ENCODE measurements around the gene SOX8.
A peak's percentile ranks its signal among the peaks of the same experiment; 100 is the strongest.

The SOX8 gene

DNA sequence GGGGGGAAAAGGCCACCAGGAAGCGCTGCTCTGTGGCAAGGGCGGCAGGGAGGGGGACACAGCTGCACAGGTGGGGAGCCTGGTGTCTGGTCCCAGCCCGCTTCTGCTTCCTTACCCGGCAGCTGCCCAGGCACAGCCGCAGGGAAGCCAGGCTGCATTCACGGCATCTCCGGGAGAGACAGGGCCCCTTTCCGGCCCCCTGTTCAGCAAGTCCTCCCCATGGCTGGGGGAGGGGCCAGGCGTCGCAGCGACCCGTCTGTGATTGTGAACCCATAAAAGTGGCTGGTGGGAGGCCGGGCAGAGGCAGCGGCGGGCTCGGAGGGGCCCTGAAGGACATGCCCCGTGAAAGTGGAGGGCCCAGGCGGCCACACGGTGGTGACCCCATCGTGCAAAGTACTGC is 28.7 kb downstream of the SOX8 start:
- DNase-seq: peak in 1 of 2 donors; percentile 45

DNA sequence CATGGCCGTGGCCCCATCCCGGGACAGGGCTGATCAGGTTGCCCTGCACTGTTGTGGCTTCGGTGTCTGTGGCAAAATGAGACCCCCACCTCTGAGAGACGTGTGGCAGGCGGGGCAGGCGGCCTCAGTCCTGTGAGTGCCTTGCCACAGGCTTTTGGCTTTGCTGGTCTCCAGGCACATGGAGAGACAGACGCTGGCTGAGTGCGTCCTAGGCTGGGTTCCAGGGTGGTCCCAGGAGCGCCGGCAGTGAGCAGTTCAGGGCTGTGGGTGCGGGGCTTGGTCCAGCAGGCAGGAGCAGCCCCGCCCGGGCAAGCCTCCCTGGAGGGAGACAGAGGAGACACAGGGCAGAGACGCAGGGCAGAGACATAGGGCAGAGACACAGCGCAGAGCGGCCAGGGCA is 29.2 kb downstream of the SOX8 start:
- no peak for DNase-seq

DNA sequence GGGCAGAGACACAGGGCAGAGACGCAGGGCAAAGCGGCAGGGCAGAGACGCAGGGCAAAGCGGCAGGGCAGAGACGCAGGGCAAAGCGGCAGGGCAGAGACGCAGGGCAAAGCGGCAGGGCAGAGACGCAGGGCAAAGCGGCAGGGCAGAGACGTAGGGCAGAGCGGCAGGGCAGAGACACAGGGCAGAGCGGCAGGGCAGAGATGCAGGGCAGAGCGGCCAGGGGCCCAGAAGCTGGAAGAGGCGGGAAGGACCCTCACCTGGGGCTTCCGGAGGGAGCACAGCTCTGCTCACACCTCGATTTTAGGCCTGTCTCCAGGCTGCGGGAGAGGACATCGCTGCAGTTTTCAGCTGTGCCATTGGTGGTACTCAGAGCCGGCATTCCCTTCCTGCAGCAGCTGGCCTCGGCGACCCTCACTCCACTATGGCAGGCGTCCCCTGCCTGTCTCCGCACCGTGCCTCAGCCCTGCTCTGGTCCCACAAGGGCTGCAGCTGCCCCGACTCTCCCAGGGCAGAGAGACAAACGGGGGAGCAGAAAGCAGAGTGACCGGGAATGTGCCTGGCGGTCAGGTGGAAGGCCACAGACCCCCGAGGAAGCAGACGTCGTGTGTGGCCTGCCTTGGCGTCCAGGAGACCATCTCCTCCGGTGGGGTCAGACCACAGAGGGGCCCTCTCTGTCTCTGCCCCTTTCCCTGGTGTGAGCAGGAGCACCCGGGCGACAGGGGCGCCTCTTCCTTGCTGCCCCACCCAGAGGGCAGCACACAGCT is 29.9 kb downstream of the SOX8 start:
- DNase-seq: no peak

DNA sequence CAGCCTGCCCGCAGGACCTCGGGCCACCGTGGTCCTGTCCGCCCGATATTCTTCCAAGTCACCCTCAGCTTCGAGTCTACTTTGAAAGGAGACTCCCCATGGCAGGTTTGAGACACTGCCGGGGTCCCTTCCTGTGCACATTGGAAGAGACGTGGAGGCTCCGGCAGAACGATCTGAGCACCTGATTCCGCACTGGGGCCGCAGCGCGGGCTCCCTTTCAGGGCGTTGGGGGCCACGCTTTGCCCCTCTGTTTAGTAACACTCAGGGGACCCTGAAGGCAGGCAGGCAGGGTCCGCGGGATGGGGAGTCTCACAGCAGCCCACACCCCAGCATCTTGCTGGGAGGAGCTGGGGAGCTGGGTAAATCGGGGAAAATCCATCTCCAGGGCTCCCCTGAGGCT is 30.6 kb downstream of the SOX8 start:
- no peak for DNase-seq

DNA sequence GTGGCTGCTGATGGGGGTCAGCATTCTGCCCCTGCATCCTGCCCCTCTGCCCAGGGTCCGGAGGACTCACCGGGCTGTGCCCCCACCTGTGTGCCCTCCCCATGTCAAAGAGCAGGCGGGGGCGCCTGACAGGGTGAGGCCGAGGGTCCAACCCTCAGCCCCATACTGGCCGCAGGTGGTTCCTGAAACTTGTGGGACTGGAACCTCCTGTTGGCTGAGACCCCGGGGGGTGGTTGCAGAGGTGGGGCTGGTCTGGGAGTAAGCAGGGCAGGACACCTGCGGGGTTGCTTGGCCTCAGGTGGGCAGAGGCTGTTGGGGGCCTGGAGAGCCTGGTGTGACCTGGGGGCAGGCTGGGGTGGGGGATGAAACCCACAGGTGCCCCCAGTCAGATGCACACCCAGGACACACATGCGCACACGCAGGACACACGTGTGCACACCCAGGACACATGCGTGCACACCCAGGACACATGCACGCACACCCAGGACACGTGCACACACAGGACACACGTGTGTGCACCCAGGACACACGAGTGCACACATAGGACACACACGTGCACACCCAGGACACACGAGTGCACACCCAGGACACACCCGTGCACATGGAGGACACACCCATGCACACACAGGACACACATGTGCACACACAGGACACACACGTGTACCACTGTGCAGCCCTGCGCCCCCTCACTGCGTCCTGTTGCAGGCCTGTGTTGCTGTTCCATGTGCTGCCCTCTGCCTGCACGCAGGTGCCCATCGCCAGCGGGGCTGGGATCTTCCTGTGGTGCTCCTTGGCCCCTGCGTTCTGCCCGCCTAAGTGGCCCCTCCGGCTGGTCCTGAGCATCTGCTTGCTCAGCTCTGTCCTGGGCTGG is 31.4 kb downstream of the SOX8 start:
- no peak for DNase-seq

DNA sequence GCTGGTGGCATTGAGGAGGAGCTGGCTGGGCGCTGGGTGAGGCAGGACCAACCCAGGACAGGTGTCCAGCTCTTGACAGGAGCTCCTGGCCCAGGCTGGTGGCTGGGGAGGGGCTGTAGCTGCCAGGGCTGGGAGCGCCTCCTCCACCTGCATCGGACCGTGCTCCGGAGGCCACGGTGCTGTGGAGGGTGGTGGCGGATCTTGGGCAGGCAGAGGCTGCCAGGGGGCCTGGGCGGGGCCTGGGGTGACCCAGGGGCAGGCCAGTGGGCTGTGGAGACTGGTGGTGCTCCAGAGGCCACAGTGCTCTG is 32.0 kb downstream of the SOX8 start:
- no peak for DNase-seq

DNA sequence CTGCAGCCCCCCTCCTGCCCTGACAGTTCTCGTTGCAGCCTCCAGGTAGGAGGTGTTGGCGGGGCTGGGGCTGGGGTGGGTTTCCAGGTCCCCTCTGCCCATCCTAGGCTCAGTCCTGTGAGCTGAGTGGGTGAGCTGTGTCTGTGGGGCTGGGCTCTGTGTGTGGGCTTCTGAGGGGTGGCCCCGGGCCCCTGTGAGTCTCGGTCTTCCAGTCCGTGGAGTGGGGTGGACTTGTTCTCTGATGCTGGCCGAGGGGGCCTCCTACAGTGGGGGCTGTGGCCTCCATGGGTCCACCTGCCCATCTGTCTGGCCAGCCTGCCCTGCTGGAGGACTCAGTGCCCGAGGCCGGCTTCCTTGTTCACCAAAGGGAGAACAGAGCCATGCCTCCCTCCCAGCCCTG is 32.7 kb downstream of the SOX8 start:
- DNase-seq: no peak

DNA sequence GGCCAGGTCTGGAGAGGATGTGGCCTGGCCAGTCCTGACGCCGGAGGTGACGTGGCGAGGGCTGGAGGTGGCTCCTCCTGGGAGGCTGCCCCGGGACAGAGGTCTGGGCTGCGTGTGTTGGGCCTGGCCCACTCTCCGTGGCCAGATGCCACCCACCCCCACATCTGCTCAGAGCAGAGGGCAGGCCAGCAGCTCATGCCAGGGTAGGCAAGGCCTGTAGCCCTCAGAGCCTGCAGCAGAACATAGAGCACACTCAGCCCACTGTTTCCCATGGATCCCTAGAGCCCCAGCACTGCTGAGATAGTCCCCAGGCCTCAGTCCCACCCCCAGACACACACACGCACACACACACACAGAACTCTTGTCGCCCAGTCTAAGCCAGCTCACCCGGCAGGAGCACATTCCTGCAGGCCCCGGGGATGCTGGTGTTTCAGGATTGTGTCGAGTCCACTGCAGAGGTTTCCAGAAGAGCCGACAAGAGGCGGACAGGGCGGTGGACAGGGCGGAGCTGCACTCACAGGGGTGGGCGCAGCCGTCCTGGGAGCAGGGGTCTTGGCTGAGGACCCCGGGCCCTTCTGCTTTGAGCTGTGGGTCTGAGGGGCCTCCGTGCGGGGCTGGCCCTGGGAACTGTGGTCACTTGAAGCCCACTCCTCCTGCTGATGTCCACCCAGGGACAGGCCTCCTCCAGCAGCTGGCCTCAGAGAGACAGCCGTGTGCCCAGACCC is 33.4 kb downstream of the SOX8 start:
- no peak for DNase-seq

DNA sequence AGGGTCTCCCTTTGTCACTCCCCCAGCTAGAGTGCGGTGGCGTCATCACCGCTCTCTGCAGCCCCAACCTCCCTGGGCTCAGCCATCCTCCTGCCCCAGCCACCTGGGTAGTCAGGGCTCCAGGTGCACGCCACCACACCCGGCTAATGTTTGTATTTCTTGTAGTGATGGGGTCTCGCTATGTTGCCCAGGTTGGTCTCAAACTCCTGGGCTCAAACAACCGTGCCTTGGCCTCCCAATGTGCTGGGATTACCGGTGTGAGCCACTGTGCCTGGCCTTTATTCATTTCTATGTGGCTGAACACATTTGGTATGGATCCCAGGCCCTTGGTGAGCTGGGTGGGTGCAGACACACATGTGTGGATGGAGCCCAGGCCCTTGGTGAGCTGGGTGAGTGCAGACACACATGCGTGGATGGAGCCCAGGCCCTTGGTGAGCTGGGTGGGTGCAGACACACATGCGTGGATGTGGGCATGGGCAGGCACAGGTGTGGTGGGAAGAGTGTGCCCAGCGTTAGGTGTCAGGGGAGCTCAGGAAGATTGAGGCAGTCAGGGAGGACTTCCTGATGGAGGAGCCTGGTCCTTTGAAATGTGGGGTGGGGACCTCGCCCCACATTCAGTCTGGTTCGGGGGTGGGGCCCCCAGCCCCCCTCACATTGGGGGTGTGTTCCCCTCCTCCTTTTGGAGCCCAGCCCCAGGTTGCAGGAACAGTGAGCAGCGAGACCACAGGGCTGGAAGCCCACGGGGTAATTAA is 37.1 kb downstream of the SOX8 start:
- DNase-seq: no peak

DNA sequence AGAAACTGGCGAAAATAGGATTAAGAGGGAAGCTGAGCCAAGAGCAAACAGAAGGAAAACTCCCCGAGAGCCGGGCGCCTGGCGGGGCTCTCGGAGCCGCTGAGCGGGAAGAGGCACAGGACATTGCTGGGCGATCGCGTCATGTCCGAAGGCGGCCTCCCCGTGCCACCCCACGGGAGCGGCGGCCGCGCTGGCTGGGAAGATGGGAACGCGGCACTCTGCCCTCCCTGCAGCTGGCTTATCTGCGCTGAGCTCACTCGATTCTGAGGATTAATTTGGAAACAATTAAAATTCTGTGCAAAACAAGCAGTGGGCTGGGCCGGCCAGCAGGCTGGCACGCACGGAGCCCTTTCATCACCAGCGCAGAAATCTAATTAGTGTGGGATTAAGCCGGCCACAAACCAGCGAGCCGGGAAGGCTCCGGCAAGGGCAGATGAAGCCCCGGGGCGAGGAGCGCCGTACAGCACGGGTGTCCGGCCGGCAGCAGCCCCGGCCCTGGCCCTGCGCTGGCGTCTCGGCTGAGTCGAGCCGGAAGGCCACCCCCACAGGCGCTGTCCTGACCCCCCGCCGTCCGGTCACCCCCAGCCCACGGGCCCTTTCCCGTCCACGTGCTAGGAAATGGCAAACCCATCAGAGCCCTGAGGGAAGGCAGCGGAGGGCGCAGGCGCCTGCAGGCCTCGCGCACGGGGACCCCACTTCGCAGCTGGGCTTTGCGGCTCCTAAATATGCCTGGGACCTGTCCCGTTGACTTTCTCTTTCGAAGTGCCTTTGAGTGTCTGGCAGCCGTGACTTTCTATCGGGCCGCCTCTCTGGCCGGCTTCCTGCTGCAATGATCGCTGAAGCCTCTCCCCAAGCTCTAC is 37.9 kb downstream of the SOX8 start:
- no peak for DNase-seq

DNA sequence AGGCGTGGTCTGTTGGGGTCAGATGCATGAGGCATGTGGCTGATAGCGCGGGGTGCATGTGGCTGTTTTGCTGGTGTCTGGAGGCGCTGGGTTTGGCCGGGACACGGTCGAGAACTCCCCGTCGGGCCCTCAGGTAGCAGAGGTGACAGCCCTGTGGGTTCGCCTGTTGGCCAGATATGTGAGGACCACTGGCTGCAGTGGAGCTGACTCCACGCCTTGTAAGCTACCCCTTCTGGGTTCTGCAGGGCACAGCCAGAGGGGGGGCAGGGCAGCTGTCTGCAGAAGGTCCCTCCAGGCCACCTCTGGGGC is 38.5 kb downstream of the SOX8 start:
- no peak for DNase-seq

DNA sequence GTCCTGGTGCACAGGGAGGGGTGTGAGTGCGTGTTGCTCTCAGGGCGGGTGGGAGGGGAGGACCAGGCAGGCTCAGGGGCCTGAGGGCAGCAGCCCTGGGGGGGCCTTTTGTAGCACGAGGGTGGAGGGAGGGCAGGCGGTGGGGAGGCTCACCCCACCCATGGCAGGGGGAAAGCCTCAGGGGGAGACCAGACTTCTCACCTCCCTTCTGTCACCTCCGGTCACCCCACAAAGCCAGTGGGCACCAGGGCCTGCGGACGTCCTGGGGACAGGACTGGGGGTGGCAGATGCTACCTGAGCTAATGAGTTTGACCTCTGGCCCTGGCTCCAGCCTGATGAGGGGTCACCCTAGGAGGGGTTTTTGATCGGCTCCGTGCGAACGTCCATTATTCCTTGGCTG is 39.0 kb downstream of the SOX8 start:
- DNase-seq: no peak

DNA sequence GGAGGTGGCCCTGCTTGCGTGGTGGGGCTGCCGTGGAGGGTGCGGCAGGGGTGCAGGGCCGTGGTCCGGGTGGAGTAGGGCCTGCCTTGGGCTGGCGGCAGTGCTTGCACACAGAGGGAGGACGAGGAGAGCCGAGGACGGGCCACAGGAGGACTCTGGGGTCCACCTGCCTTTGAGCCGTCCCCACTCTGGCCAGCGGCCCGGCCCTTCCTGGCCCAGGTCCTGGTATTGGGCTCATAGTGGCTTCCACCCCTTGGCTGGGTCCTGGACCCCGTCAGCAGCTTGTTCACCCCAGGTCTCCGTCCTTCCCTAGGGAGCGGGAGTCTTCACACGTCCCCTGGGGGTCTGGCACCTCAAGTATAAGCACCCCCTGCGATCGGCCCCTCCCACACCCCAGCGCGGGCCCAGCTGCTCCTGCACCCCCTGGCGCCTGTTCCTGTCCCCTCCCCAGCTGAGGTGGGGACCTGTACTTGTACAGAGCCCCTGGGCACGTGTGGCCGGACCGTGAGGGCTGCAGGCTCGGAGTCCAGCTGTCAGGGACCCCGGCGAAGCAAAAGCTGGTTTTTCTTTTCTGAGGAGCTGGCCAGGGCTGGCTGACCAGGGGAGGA is 40.1 kb downstream of the SOX8 start:
- no peak for DNase-seq

DNA sequence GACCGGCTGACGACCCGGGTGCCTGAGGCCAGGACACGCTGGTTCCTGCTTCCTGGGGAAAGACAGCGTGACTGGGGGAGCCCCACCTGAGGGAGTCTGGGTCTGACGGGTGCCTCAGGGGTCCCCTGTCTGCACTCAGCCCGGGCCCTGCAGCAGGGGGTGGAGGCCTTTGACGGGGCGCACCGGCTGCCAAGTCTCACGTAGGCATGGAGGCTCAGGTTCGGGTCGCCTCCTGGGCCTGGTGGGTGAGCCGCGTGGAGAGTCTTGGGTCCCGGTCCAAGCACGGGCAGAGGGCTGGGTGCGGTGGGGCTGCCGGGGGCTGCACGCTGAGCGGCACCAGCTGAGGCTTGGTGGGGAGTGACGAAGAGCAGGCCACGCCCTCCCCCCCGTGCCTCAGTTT is 40.9 kb downstream of the SOX8 start:
- DNase-seq: no peak

DNA sequence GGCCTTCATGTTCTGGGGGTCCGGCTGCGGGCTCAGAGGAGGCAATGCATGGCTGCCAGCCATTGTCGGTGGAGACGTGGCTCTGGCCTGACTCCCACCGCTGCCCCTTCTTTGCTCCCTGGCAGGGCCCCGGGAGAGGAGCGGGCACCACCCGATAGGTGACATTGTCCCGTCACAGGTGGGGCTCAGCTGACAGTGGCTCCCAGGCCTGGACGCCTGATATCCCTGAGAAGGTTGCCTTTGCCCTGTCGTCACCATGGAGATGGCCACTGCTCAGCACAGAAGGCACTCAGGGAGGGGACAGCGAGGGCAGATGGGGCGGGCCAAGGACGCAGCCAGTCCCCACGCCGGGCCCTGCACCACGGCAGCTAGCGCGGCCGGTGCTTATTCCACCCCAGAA is 42.6 kb downstream of the SOX8 start:
- DNase-seq: no peak

DNA sequence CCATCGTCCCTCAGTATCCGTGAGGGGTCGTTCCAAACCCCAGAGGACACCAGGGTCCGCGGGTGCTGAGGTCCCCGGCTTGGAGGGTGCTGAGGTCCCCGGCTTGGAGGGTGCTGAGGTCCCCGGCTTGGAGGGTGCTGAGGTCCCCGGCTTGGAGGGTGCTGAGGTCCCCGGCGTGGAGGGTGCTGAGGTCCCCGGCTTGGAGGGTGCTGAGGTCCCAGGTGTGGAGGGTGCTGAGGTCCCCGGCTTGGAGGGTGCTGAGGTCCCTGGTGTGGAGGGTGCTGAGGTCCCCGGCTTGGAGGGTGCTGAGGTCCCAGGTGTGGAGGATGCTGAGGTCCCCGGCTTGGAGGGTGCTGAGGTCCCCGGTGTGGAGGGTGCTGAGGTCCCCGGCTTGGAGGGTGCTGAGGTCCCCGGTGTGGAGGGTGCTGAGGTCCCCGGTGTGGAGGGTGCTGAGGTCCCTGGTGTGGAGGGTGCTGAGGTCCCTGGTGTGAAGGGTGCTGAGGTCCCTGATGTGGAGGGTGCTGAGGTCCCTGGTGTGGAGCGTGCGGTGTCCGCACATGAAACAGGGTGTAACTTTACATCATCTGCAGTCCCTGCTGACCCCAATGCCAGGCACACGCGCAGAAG is 43.7 kb downstream of the SOX8 start:
- peak in 1 of 2 donors; percentile 6 for DNase-seq

DNA sequence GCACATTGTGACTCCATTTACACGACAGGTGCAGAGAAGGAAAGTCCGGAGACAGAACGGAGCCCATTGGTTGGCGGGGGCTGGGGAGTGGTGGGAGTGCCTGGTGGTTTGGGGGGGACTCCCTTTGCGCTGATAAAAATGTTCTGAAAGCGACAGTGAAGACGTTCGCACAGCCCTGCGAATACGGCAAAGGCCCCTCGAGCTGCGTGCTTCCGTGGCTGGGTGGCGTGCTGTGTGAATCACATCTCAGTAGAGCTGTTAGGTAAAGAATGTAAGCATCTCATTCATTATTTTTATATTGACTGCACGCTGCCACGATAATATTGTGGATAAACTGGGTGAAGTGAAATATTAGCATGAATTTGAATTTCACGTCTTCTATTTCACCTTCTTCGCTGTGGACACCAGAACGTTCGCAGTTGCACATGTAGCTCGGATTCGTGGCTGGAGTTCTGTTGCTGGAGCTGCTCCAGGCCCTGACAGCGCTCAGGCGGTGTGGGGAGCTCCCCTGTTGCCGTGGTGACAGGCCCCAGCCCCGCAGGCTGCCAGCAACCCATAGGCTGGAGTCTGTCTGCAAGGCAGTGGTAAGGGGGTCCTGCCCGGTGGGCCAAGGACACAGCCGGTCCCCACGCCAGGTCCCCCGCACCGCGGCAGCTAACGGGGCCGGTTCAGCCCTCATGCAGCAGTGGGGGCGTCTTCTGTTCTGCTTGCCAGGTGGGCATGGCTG is 44.6 kb downstream of the SOX8 start:
- no peak for DNase-seq

DNA sequence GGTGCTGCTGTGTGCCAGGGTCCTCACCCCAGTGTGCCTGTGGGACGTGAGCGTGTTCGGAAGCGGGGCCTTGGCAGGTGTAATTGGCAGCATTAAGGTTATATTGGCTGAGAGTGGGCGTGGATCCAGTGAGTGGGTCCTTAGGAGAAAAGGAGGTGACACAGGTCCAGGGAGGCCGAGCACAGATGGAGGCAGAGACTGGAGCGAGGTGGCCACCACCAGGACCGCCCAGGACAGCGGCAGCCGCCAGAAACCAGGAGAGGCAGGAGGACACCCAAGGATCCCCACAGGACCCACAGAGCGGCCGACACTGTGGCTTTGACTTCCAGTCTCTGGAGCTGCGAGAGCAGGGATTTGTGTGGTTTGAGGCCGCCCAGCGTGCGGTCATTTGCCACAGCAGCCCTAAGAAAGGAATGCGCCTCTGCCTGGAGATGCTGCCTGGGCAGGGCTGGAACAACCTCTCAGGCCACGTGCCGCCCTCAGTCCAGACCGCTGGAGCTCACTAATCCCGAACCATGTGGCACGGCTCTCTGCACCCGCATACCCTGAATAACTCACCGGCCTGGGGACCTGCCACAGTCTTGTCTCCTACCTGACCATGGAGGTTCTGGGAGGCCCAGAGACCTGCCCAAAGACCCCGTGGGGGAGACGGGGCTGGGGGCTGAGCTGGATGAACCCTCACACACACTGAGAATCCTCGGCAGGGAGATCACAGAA is 45.4 kb downstream of the SOX8 start:
- no peak for DNase-seq

DNA sequence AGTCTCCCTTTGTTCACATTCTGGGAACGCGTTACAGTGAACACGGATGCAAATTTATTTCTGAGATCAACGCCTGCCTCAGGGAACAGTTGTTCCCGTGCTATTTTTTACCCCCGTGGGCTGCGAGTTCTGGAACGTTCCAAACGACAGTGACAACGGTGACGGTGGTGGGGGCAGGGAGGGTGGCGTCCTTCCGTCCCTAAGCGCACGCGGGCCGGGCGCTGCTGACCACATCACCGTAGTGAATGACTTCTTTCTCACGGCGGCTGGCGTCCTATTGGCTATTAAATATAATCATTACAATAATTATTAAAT is 45.9 kb downstream of the SOX8 start:
- DNase-seq: no peak

DNA sequence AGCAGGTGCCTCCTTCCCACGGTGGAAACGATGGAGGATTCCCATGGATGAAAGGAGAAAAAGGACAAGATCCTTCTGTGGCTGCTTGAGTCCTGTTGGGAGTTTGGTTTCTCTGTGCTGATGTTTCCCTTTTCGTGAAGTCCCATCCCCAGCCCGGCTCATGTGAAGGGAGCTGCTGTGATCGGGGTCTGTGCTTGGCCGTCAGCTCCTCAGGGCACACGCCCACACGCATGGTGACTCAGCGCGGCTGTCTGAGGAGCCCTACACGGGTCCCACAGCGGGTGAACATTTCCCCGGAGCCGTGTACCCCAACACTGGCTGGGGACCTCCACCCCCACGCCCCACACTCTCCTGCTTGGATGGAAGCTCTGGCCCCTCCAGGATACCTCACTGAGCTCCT is 46.5 kb downstream of the SOX8 start:
- DNase-seq: no peak

Measured in bone marrow (tissue), 2 donors.